GM12865 (cell line): ENCODE data around the gene TP53AIP1.
"Not testable (repeated sequence)": the region's sequence is repeated elsewhere in the genome, so short reads cannot be mapped to it uniquely, and the experiment has no call there.

Source experiments
- DNase-seq: peaks from one replicate; pipeline ENCODE4 v3.0.0; 2010; ENCODE audit warnings: low read depth
- H3K4me3 ChIP-seq: 2 replicates; pipeline ENCODE4 v1.5.1; 2011; ENCODE audit warnings: mild to moderate bottlenecking, low read depth, low read length, control low read depth
- TF ChIP-seq, protein P1 (sequence below): IDR thresholded peaks from 2 replicates; pipeline ENCODE4 v1.5.1; 2011; ENCODE audit warnings: low read length, control low read depth, low read depth, inconsistent platforms; ENCODE audit not compliant: insufficient read depth; ENCODE audit errors: missing control alignments

Gene TP53AIP1

DNA sequence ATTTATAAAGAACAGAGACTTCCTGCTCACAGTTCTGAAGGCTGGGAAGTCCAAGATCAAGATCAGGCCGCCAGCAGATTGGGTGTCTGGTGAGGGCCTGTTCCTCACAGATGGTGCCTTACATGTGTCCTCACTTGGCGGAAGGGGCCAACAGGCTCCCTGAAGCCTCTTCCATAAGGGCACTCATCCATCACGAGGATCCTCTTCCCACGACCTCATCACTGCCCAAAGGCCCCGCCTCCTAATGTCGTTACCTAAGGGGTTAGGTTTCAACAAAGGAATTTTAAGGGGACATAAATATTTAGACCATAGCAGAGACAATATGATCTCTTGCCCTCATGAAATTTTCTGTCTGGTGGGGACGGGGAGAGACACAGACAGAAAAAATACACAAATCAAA is 18.6 kb downstream of the TP53AIP1 start:
- DNase-seq: no peak
- H3K4me3 ChIP-seq: no peak overlapping the region

DNA sequence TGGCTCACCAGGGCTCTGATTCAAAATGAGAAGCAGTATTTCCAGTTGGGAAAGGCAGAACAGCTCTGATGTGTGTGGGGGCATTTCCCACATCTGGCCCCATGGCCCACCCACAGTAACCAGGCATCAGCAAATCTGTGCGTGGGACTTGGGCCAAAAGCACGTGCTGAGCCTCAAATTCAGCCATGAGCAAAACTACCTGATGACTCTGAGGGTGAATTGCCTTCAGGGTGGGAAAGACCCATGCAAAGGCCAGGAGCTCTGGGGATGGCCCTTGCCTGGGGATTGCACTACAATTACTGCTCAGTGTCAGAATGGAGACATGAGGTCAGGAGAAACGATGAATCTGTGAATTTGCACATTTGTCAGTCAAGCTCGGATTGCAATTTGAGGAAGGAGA is 20.9 kb downstream of the TP53AIP1 start:
- TF ChIP-seq, protein P1, sequence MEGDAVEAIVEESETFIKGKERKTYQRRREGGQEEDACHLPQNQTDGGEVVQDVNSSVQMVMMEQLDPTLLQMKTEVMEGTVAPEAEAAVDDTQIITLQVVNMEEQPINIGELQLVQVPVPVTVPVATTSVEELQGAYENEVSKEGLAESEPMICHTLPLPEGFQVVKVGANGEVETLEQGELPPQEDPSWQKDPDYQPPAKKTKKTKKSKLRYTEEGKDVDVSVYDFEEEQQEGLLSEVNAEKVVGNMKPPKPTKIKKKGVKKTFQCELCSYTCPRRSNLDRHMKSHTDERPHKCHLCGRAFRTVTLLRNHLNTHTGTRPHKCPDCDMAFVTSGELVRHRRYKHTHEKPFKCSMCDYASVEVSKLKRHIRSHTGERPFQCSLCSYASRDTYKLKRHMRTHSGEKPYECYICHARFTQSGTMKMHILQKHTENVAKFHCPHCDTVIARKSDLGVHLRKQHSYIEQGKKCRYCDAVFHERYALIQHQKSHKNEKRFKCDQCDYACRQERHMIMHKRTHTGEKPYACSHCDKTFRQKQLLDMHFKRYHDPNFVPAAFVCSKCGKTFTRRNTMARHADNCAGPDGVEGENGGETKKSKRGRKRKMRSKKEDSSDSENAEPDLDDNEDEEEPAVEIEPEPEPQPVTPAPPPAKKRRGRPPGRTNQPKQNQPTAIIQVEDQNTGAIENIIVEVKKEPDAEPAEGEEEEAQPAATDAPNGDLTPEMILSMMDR: no peak
- H3K4me3 ChIP-seq: no peak overlapping the region
- no peak for DNase-seq

More for the DNA sequence above, 18.6 kb downstream of the TP53AIP1 start:
- TF ChIP-seq, protein P1: no peak

DNA sequence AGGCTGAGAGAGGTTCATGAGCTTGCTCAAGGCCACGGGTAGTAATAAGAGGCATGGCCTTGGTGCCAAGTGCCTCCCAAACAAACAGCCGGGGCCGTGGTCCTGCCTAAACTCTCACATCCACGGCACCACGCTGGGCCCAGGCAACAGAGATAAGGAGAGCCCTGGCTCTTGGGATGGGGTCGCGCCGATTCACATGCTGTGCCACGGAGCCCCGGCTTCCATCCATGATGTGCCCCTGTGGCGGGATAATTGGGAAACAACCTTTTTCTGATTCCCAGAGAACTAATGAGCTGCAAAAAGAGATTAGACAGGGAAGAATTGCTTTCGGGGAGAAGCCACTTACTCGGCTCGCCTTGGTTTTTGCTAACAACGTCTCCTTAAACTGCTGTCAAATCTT is 22.0 kb downstream of the TP53AIP1 start:
- H3K4me3 ChIP-seq: no peak overlapping the region
- DNase-seq: no peak
- TF ChIP-seq, protein P1: no peak

DNA sequence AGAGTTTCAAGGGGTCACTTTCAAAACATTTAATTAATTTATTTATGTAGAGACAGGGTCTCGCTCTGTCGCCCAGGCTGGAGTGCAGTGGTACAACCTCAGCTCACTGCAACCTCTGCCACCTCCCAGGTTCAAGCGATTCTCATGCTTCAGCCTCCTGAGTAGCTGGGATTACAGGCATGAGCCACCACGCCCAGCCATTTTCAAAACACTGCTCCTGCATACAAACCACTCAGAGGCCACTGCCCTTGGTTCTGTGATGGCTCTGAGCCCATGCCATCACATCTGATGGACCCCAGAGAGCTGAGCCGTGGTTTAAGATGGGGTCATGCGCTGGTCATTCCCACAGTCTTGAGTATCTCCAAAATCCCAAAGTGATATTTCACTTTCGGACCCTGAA is 23.0 kb downstream of the TP53AIP1 start:
- H3K4me3 ChIP-seq, DNase-seq: not testable (repeated sequence)

DNA sequence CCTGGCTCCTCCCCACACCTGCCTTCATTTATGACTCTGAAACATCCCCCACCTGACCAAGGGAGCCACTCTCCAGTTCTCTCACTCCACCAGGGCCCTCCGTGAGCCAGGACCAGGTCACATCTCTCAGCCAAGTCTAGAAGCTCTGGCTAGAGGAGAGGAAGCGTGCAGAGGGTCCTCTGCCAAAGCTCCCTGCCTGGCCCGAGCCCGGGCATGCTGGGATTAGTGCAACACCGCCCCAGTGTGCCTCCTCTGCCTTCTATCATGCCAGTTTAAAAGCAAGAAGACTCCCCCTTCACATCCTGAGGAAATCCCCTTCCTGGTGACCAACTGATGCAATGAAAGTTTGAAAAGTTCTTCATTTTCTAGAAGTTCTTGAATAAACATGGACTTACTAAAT is 23.5 kb downstream of the TP53AIP1 start:
- TF ChIP-seq, protein P1: no peak
- no peak overlapping the region for H3K4me3 ChIP-seq
- peak; percentile 23 for DNase-seq

DNA sequence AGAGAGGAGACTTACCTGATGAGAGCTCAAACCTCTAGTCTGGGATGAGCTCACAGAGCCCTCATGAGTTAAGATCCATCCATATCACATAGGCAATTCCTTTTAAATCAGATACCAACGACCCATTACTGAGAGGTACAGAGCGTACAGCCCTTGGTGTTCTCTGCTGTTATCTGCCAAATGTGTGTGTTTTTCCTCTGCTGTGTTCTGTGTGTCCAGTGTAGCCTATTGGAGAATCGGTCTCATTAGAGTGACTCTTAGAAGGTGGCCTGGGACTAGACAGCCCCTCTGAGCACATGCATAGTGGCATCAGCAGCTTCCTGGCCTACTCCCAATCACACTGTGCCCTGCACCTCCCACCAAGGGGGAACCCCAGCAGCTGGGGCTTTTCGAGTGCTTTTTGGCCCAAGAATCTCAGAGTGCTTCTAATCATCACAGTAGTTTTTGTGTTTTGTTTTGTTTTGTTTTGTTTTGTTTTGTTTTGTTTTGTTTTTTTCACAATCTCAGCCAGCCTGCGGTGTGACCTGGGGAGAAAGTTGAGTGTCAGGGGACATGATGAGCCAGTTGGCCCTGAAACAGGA is 25.4 kb downstream of the TP53AIP1 start:
- TF ChIP-seq, protein P1: no peak
- H3K4me3 ChIP-seq: no peak overlapping the region

DNA sequence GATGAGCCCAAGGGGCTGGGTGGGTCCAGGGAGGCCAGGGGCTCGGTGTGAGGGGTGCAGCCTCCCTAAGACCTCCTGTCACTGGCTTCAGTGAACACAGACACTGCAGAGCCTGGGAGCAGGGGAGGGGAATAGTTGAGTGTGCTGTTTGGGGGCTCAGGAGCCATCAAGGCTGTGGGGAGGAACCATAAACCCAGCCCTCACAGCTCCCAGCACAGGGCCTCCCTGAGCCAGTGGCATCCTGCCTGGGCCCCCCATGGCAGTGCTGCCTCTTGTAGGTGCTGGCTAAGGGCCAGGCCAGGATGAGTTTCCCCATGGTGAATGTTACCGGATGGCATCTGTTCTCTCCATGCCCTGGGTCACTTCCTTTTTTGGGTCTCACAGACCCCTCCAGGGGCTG is 26.0 kb downstream of the TP53AIP1 start:
- TF ChIP-seq, protein P1: no peak
- DNase-seq: no peak
- no peak overlapping the region for H3K4me3 ChIP-seq

More for the DNA sequence above, 25.4 kb downstream of the TP53AIP1 start:
- peak; percentile 34 for DNase-seq

DNA sequence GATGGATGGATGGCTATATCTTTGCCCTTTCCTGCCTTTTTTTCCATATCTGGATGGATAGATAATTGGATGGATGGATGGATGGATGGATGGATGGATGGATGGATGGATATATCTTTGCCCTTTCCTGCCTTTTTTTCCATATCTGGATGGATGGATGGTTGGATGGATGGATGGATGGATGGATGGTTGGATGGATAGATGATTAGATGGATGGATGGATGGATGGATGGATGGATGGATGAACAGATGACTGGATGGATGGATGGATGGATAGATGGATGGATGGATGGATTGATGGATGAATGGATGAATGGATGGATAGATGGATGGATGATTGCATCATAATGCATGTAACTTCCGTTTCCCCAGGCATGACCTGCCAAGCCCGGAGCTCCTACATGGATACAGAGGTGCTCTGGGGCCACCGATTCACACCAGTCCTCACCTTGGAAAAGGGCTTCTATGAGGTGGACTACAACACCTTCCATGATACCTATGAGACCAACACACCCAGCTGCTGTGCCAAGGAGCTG is 26.6 kb downstream of the TP53AIP1 start:
- TF ChIP-seq, protein P1: no peak
- no peak for DNase-seq
- H3K4me3 ChIP-seq: no peak overlapping the region
